Mesenchymal stem cell (in vitro differentiated cells and primary cell): ENCODE results near the gene UNC5B.

Experiments
- DNase-seq: peaks from one replicate; pipeline ENCODE4 v3.0.0-alpha.2; 2013
- H2AFZ ChIP-seq: one replicate; pipeline ENCODE4 v1.6.1; 2013; ENCODE audit warnings: low read depth, mild to moderate bottlenecking, control low read depth, inconsistent platforms, low read length, moderate library complexity
- H2AK5ac ChIP-seq: 2 replicates; pipeline ENCODE4 v1.6.1; 2013; ENCODE audit warnings: low read length, moderate library complexity, mild to moderate bottlenecking, inconsistent platforms; ENCODE audit not compliant: severe bottlenecking
- H2BK120ac ChIP-seq: one replicate; pipeline ENCODE4 v1.6.1; 2013; ENCODE audit warnings: low read depth, mild to moderate bottlenecking, inconsistent platforms, low read length, moderate library complexity
- H2BK12ac ChIP-seq, 2 experiments: one replicate each; pipeline ENCODE4 v1.6.1; 2013; ENCODE audit warnings: inconsistent platforms in 2 of 2, low read length in 2 of 2, mild to moderate bottlenecking in 2 of 2, moderate library complexity in 2 of 2, control low read depth in 1 of 2
- H2BK15ac ChIP-seq: one replicate; pipeline ENCODE4 v1.6.1; 2013; ENCODE audit warnings: mild to moderate bottlenecking, low read depth, inconsistent platforms; ENCODE audit not compliant: poor library complexity, severe bottlenecking
- H2BK5ac ChIP-seq: 2 replicates; pipeline ENCODE4 v1.6.1; 2013; ENCODE audit warnings: low read depth, mild to moderate bottlenecking, low read length, control low read depth, inconsistent platforms; ENCODE audit not compliant: poor library complexity, severe bottlenecking
- H3K14ac ChIP-seq, 2 experiments: one replicate each; pipeline ENCODE4 v1.6.1; 2013; ENCODE audit warnings: inconsistent platforms in 2 of 2, low read length in 2 of 2, control low read depth in 1 of 2, mild to moderate bottlenecking in 1 of 2, moderate library complexity in 1 of 2
- H3K18ac ChIP-seq, 2 experiments: one replicate each; pipeline ENCODE4 v1.6.1; 2013; ENCODE audit warnings: inconsistent platforms in 2 of 2, low read length in 2 of 2, control low read depth in 1 of 2, low read depth in 1 of 2, mild to moderate bottlenecking in 1 of 2
- H3K23ac ChIP-seq, 2 experiments: one replicate each; pipeline ENCODE4 v1.6.1; 2013; ENCODE audit warnings: inconsistent platforms in 2 of 2, low read length in 2 of 2, mild to moderate bottlenecking in 2 of 2, moderate library complexity in 2 of 2, control low read depth in 1 of 2
- H3K27ac ChIP-seq: 2 replicates; pipeline ENCODE4 v1.5.1; 2013; ENCODE audit warnings: mild to moderate bottlenecking, moderate library complexity, low read length, control low read depth, inconsistent platforms; ENCODE audit not compliant: poor library complexity, severe bottlenecking
- H3K27me3 ChIP-seq, 2 experiments: 2 replicates each; pipeline versions ENCODE4 v1.6.1 to v1.7.0; 2013; ENCODE audit warnings: low read length in 2 of 2, mild to moderate bottlenecking in 2 of 2, moderate library complexity in 2 of 2, control low read depth in 1 of 2, inconsistent platforms in 1 of 2; ENCODE audit not compliant: control insufficient read depth in 1 of 2, insufficient read depth in 1 of 2
- H3K36me3 ChIP-seq, 2 experiments: 2 replicates each; pipeline versions ENCODE4 v1.6.1 to v1.7.0; 2013; ENCODE audit warnings: low read length in 2 of 2, control low read depth in 1 of 2, inconsistent platforms in 1 of 2, low read depth in 1 of 2, mild to moderate bottlenecking in 1 of 2; ENCODE audit not compliant: insufficient read depth in 2 of 2, control insufficient read depth in 1 of 2
- H3K4ac ChIP-seq, 2 experiments: one replicate each; pipeline ENCODE4 v1.6.1; 2013; ENCODE audit warnings: inconsistent platforms in 2 of 2, low read length in 2 of 2, mild to moderate bottlenecking in 2 of 2, moderate library complexity in 2 of 2, control low read depth in 1 of 2, low read depth in 1 of 2
- H3K4me1 ChIP-seq: 2 replicates; pipeline ENCODE4 v1.6.1; 2013; ENCODE audit warnings: low read depth, low read length, control low read depth; ENCODE audit not compliant: control insufficient read depth, insufficient read depth
- H3K4me2 ChIP-seq: 2 replicates; pipeline ENCODE4 v1.6.1; 2013; ENCODE audit warnings: low read length, mild to moderate bottlenecking, inconsistent platforms; ENCODE audit not compliant: poor library complexity, severe bottlenecking
- H3K4me3 ChIP-seq, 2 experiments: 2 replicates each; pipeline versions ENCODE4 v1.5.1 to v1.7.0; 2013; ENCODE audit warnings: low read length in 2 of 2, mild to moderate bottlenecking in 2 of 2, control low read depth in 1 of 2, low read depth in 1 of 2; ENCODE audit not compliant: insufficient read depth in 1 of 2
- H3K79me1 ChIP-seq: replicated peaks from 2 replicates; pipeline ENCODE4 v1.6.1; 2013; ENCODE audit warnings: mild to moderate bottlenecking, control low read depth, low read length, inconsistent platforms; ENCODE audit not compliant: poor library complexity, severe bottlenecking
- H3K9ac ChIP-seq: 2 replicates; pipeline ENCODE4 v1.7.0; 2013; ENCODE audit warnings: mild to moderate bottlenecking, low read length, moderate library complexity
- H3K9me3 ChIP-seq: 2 replicates; pipeline ENCODE4 v1.7.0; 2013; ENCODE audit warnings: mild to moderate bottlenecking, low read length; ENCODE audit not compliant: control insufficient read depth
- H4K8ac ChIP-seq: one replicate; pipeline ENCODE4 v1.6.1; 2013; ENCODE audit warnings: inconsistent platforms, mild to moderate bottlenecking, low read length, moderate library complexity
- H4K91ac ChIP-seq: one replicate; pipeline ENCODE4 v1.6.1; 2013; ENCODE audit warnings: mild to moderate bottlenecking, low read length, inconsistent platforms
- WGBS: methylation state at CpG from one replicate; pipeline ENCODE4 v1.1.7; 2013; ENCODE audit warnings: mixed read lengths; 5-methylcytosine and 5-hydroxymethylcytosine counted together

UNC5B gene

GRCh38 chr10:71191551-71192076, 20.8 kb upstream of the UNC5B start:
- Histone ChIP-seq H3K79me1 (no peaks in the 10 kb centered on the region), H3K14ac (no peak overlapping the region), H3K4me1 (no peaks in the 10 kb centered on the region), H3K18ac (no peak overlapping the region), H2BK5ac (no peak overlapping the region), H3K4me2 (no peak overlapping the region), H3K4me3 (no peak overlapping the region), H2AFZ (no peak overlapping the region), H2BK12ac (no peak overlapping the region), H3K36me3 (no peaks in the 10 kb centered on the region), H3K9ac (no peak overlapping the region), H4K91ac (no peak overlapping the region), H3K9me3 (peaks cover 9% of the 10 kb centered on the region), H3K27ac (no peak overlapping the region), H2BK120ac (no peak overlapping the region), H3K4ac (no peak overlapping the region), H2BK15ac (no peak overlapping the region), H3K23ac (no peak overlapping the region), H3K27me3 (peaks cover 44 to 71% of the 10 kb centered on the region in 2 experiments), H4K8ac (no peak overlapping the region), H2AK5ac (no peak overlapping the region)
- 66% methylated on average over 13 of the region's 13 CpGs for WGBS
- no peak for DNase-seq

GRCh38 chr10:71193516-71193915, 18.9 kb upstream of the UNC5B start:
- DNase-seq, result no peak
- no peak overlapping the region for H4K91ac ChIP-seq
- peaks cover 28% of the 10 kb centered on the region for H3K9me3 ChIP-seq
- no peak overlapping the region for H3K23ac ChIP-seq
- H2AFZ ChIP-seq, result no peak overlapping the region
- H3K14ac ChIP-seq, result peak overlapping the region in 1 of 2 experiments; percentile 82
- no peak overlapping the region for H2BK15ac ChIP-seq
- H2BK12ac ChIP-seq, result no peak overlapping the region
- no peak overlapping the region for H3K27ac ChIP-seq
- WGBS, result 84% methylated on average over 3 of the region's 3 CpGs
- H2BK5ac ChIP-seq, result no peak overlapping the region
- peak overlapping the region in 1 of 2 experiments; percentile 24 for H3K4me3 ChIP-seq
- no peak overlapping the region for H3K4me2 ChIP-seq
- no peak overlapping the region for H4K8ac ChIP-seq
- no peak overlapping the region for H3K4ac ChIP-seq
- peaks cover 33 to 54% of the 10 kb centered on the region in 2 experiments for H3K27me3 ChIP-seq
- H3K4me1 ChIP-seq, result no peaks in the 10 kb centered on the region
- no peak overlapping the region for H3K18ac ChIP-seq
- H3K36me3 ChIP-seq, result no peaks in the 10 kb centered on the region
- no peak overlapping the region for H2BK120ac ChIP-seq
- H3K9ac ChIP-seq, result no peak overlapping the region
- no peak overlapping the region for H2AK5ac ChIP-seq
- H3K79me1 ChIP-seq, result no peaks in the 10 kb centered on the region

GRCh38 chr10:71197955-71198354, 14.4 kb upstream of the UNC5B start:
- Histone ChIP-seq H3K4me3 (no peak overlapping the region), H3K14ac (no peak overlapping the region), H2BK15ac (no peak overlapping the region), H3K9me3 (peaks cover 37% of the 10 kb centered on the region), H3K27me3 (peaks cover 38 to 56% of the 10 kb centered on the region in 2 experiments), H2BK120ac (no peak overlapping the region), H3K79me1 (no peaks in the 10 kb centered on the region), H3K23ac (no peak overlapping the region), H3K4ac (no peak overlapping the region), H3K36me3 (no peaks in the 10 kb centered on the region), H3K27ac (no peak overlapping the region), H3K18ac (no peak overlapping the region), H4K91ac (no peak overlapping the region), H3K4me2 (no peak overlapping the region), H3K9ac (no peak overlapping the region), H2BK12ac (no peak overlapping the region), H3K4me1 (no peaks in the 10 kb centered on the region), H2AK5ac (no peak overlapping the region), H2BK5ac (no peak overlapping the region), H4K8ac (no peak overlapping the region), H2AFZ (no peak overlapping the region)
- DNase-seq, result no peak

GRCh38 chr10:71201849-71202248, 10.5 kb upstream of the UNC5B start:
- Histone ChIP-seq H3K9ac (no peak overlapping the region), H3K36me3 (no peaks in the 10 kb centered on the region), H2AK5ac (no peak overlapping the region), H3K9me3 (peaks cover 26% of the 10 kb centered on the region), H2BK12ac (no peak overlapping the region), H3K27ac (no peak overlapping the region), H3K4me2 (no peak overlapping the region), H4K91ac (no peak overlapping the region), H3K4ac (no peak overlapping the region), H3K14ac (no peak overlapping the region), H3K79me1 (no peaks in the 10 kb centered on the region), H2BK15ac (no peak overlapping the region), H4K8ac (no peak overlapping the region), H2BK5ac (no peak overlapping the region), H2AFZ (no peak overlapping the region), H3K4me1 (no peaks in the 10 kb centered on the region), H2BK120ac (no peak overlapping the region), H3K18ac (no peak overlapping the region), H3K4me3 (no peak overlapping the region), H3K27me3 (peaks cover 47 to 58% of the 10 kb centered on the region in 2 experiments), H3K23ac (no peak overlapping the region)
- DNase-seq, result no peak
- WGBS, result no CpG with 5 or more reads among the region's 1 CpG
